ENCODE data around the gene MAML3. TPM values are rescaled to one million over a fixed set of nuclear protein-coding genes. Genes with fewer than 3 reads are reported as not detected.

The MAML3 gene
- total RNA-seq, 1 experiment from 2014 or later = 0.13 TPM

DNA sequence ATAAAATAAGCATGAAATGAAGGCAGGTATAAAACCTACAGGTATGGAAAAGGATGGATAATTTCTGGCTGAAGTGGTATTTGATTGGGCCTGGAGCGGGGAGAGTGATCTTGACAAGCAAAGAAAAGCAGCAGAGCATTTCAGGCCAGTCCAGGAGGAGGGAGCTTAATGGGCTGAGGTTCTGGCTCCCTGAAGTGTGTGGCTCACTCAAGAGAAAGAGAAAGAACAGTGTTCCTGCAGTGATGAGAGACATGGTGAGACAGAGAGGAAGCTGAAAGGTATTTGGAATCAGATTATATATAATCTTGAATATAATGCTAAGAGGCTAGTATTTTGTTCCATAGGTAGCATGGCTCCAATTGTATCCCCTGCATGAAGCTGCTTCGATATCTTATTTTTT lies 334.9 kb downstream of the MAML3 start:
- DNase-seq = no peak
- Histone ChIP-seq H3K27me3 (no peaks in the 10 kb centered on the region), H3K9me3 (no peaks in the 10 kb centered on the region), H3K4me3 (no peak overlapping the region), H3K36me3 (no peaks in the 10 kb centered on the region)

DNA sequence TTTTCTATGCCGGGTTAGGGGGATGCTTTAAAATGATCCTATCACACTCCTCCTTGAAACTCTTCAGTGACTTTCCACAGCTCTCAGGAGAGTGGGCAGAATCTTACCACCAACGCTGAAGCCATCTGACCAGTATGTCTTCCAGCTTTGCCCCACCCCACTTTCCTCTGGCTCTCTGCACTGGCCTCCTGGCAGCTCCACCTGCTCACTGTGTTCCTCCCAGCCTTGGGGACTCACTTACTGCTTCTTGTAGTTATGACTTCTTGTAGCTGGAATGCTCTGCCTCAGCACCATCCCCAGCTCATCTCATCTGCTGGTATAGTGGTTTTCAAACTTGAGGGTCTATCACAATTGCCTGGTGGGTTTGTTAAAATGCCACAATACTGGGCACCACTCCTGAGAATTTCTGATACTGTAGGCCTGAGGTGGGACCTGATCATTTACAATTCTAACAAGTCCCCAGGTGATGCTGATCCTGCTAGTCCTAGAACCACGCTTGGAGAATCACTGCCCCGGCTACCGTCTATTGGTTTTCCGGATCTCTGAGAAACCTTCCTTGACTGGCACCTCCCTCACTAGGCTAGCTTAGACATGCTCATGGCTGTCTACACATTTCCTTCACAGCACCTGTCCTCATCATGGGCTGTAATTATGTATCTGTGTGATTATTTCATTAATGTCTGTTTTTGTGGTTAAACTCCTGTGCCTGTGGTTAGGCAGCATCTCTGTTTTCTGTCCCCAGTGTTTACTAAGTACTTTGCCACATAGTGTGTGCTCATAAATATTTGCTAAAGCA lies 336.1 kb downstream of the MAML3 start:
- DNase-seq = no peak
- Histone ChIP-seq H3K36me3 (no peaks in the 10 kb centered on the region), H3K27me3 (no peaks in the 10 kb centered on the region), H3K9me3 (no peaks in the 10 kb centered on the region), H3K4me3 (no peak overlapping the region)

DNA sequence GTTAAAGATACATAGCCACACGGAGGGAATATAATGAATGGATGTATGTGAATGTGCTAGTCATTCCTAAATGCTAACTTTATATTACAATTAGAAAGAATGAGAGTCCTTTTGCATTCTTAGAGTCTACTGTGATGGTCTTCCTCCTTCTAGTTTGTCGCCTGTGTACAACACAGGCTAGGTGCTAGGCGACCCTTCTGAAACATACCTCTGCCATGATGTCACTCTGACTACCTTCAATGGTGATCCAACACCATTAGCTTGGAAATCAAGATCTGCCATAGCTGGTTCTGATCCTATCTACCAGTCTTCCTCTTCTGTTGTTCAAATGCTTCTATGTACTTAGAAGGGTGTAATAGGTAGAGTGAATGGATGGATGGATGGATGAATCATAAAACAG lies 337.1 kb downstream of the MAML3 start:
- no peaks in the 10 kb centered on the region for H3K27me3 ChIP-seq
- no peak overlapping the region for H3K4me3 ChIP-seq
- DNase-seq = no peak
- H3K9me3 ChIP-seq = no peaks in the 10 kb centered on the region
- no peaks in the 10 kb centered on the region for H3K36me3 ChIP-seq

DNA sequence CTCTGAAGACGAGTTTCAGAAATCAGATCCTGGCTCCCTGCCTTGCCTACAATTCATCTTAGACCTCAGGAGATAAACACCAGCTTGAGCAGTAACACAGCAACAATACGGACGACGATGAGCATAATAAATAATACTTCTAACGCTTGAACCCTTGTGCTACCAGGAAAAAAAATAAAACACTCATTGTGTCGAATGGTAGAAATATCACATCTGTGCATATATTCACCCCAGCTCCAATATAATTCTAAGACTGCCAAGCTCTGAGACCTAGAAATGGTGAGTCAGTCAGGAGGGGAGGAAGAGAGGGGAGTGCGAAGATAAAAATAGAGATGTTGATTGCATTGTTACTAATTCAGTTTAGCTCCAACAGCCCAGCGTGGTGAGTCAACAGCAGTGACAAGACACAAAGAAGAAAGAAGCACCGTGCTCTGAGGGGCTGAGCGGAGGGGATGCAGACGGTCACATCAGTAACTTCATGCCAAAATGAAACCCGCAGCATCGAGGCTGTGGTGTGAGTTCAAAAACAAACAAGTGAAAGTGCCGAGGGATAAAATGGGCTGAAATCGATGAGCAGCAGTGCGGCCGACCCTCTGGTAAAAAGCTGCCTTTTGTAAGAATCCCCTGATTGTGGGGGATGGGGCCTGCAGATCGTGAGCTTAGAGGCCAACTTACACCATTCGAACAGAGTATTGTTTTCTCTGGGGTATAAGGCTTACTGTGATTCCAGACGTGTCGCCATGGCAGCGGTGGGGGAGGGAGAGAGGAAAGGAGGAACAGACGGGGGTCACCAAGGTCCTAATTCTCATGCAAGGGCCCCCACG lies 338.0 kb downstream of the MAML3 start:
- H3K9me3 ChIP-seq = no peaks in the 10 kb centered on the region
- H3K4me3 ChIP-seq = peak overlapping the region; percentile 29
- H3K27me3 ChIP-seq = no peaks in the 10 kb centered on the region
- peak; percentile 52 for DNase-seq
- H3K36me3 ChIP-seq = no peaks in the 10 kb centered on the region

DNA sequence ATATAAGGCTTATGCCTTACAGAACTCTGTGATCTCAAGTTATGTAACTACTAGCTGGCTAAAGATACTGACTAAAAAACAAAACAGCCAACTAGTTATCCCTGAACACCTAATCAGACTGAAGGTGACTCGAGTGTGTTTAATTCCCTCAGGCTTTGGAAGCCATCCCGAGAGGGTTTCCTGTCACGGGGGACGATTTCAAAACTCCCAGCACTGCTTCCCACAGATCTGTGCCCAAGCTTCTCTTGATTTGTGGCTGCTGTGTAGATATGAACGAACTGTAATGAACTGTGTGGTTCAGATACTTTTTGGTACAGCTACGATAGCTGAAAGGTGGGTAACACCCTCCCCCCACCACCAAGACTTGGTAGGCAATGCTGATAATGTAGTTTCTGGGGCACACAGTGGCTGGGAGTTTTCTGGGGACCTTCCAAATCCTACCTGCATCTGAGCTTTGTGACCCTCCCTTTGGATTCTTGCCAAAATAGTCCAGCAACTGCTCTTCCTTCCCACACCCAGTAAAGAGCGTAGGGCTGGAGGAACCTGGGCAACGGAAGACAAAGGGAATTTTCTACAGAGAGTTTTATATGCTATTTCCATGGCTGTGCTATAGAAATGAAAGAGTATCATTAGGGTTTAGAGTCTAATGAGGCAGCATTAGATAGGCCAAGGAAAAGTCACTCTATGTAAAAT lies 339.5 kb downstream of the MAML3 start:
- H3K4me3 ChIP-seq = no peak overlapping the region
- no peak for DNase-seq
- no peaks in the 10 kb centered on the region for H3K36me3 ChIP-seq
- no peaks in the 10 kb centered on the region for H3K27me3 ChIP-seq
- no peaks in the 10 kb centered on the region for H3K9me3 ChIP-seq

DNA sequence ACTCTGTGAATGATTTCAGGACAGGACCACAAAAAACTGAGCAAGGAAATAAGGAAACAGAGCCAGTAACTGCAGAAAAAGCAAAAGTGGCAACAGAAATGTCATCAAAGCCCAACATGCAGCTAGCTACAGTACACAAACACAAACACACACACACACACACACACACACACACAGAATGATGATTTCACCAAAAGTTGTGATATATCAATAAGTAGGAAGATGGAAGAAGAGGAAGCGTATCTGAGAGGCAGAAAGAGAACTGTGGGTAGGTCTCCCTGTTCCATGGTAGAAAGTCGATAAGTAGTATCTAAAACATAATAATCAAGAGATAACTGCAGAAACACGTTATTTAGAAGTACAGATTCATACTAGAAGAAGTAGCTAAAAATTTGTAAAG lies 340.1 kb downstream of the MAML3 start:
- H3K27me3 ChIP-seq = no peaks in the 10 kb centered on the region
- no peak overlapping the region for H3K4me3 ChIP-seq
- H3K9me3 ChIP-seq = no peaks in the 10 kb centered on the region
- no peak for DNase-seq
- H3K36me3 ChIP-seq = no peaks in the 10 kb centered on the region

DNA sequence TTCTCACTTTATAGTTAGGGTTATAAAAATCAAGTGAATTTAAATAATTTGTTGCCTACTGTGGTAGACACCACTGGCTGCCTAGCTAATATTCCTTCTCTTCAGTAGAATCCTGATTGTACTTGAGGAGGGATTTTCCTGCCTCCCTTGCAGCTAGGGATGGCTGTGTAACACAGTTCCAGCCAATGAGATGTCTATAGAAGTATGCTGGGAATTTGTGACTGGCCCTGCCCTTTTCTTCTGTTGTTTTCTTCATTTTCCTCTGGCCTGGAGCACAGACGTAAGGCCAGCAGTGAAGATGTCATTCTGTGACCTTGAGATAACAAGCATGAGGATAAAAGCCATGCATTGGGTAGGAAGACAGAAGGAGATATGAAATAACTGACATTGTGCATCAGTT lies 343.3 kb downstream of the MAML3 start:
- Histone ChIP-seq H3K4me3 (no peak overlapping the region), H3K36me3 (no peaks in the 10 kb centered on the region), H3K9me3 (no peaks in the 10 kb centered on the region), H3K27me3 (no peaks in the 10 kb centered on the region)
- DNase-seq = no peak

DNA sequence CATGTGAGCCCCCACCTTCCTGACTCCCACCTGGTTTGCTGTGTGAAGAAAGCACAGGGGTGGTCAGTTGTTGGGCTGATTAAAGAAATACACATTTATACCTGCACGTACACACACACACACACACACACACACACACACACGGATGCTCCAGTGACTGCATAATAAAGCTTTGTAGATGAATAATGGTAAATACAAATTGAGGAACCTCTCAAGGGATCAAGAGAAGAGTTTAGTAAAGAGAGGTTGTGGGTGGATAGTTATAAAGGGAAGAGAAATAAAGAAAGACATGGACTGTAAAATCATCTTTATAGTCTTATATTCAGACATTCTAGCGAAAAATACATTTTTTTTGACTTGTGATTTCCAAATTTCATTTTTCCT lies 344.2 kb downstream of the MAML3 start:
- H3K4me3 ChIP-seq = no peak overlapping the region
- no peaks in the 10 kb centered on the region for H3K27me3 ChIP-seq
- H3K9me3 ChIP-seq = no peaks in the 10 kb centered on the region
- no peaks in the 10 kb centered on the region for H3K36me3 ChIP-seq
- DNase-seq = no peak

DNA sequence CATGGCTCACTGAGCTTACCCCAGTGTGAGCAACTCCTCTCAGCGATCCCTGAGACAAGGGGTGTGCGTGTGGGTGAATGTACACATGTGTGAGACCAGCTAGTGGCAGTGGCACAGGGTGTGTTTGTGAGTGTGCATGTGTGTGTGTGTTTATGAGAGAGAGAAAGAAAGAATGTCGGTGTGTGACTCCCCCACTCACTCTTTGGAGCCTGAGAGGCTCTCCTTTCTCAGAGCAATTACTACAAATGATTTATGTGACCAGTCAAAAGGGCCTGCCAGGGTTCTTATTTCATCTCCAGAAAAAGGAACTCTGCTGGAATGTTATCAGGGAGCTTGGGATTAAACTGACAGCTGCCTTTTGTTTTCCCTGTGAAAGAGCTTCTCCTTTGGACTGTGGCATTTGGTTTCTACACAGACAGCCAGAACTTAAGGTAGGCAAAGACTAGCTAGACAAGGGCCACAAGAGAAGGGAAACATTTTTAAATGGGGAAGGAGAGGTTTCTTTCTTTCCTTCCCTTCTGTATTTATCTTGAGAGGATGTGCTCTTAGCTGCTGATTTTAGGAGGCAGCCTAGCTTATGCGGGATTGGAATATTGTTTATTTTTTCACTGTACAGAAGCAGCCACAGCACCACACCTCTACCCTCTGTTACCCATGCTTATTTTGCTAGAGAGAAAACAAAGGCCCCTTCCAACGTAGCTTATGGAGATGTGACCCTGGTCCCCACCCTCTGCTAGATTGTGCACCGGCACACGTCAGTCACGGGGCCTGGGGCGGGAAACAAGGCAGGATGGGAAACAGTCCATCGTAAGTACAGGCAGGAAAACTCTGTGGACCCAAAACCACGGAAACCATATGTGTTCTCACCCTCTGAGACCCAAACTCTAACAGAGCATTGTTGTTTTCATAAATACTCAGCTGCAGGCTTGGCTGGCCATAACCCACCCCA lies 344.9 kb downstream of the MAML3 start:
- DNase-seq = no peak
- Histone ChIP-seq H3K27me3 (no peaks in the 10 kb centered on the region), H3K4me3 (no peak overlapping the region), H3K36me3 (no peaks in the 10 kb centered on the region), H3K9me3 (no peaks in the 10 kb centered on the region)

DNA sequence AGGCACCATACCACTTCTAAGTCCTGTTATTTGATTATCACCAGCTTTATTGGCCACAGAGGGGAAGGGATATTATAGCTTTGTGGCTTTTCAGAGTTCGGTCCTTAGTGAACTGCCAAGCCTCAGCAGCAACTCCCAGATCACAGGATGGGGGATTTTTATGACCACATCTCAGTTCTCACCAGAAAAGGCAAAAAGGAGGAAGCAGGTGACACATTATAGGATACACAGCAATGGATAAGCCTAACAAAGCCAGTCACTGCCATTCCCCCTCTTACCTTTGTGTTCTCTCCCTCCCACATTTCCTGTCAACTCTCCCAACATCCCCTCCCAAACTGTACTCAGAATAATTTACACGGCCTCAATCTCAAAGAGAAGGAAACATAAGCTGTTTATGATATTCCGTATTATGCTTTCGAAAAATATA lies 345.6 kb downstream of the MAML3 start:
- H3K9me3 ChIP-seq = no peaks in the 10 kb centered on the region
- DNase-seq = no peak
- H3K36me3 ChIP-seq = no peaks in the 10 kb centered on the region
- H3K4me3 ChIP-seq = no peak overlapping the region
- no peaks in the 10 kb centered on the region for H3K27me3 ChIP-seq

DNA sequence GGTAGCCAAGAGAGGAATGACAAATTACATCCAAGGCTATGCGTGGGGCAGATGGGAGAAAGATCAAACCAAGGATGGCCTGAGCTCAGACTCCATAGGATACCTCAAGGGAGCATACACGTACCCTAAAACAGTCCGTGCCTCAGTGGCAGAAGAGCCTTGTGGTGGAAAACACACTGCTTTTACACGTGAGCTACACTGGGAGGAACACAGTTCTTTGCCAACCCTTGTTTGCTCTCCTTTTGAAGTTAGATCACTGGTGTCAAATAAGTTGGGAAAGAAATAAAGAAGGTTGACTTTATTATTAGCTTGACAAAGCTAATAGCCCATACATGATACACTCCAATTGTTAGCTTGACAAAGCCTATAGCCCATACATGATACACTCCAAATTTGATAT lies 346.5 kb downstream of the MAML3 start:
- Histone ChIP-seq H3K36me3 (no peaks in the 10 kb centered on the region), H3K27me3 (no peaks in the 10 kb centered on the region), H3K4me3 (no peak overlapping the region), H3K9me3 (no peaks in the 10 kb centered on the region)
- DNase-seq = no peak

DNA sequence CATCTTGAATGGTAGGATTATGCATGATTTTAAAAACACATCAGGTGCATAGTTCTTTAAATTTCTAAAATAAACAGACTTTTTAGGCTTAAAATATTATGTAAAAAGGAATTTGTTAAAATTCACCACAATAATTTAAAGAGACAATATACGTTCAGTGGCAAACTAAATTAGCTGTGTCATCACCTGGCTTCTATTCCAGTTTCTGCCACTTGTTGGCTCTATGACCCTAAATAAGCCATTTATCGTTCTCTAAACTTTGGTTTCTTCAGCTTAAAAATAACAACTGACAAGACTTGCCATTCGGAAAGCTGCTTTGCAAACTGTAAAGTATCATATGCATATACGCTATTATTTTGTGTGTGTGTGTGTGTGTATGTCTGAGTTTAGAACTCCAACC lies 347.1 kb downstream of the MAML3 start:
- H3K36me3 ChIP-seq = no peaks in the 10 kb centered on the region
- no peak overlapping the region for H3K4me3 ChIP-seq
- no peaks in the 10 kb centered on the region for H3K27me3 ChIP-seq
- no peaks in the 10 kb centered on the region for H3K9me3 ChIP-seq
- no peak for DNase-seq

DNA sequence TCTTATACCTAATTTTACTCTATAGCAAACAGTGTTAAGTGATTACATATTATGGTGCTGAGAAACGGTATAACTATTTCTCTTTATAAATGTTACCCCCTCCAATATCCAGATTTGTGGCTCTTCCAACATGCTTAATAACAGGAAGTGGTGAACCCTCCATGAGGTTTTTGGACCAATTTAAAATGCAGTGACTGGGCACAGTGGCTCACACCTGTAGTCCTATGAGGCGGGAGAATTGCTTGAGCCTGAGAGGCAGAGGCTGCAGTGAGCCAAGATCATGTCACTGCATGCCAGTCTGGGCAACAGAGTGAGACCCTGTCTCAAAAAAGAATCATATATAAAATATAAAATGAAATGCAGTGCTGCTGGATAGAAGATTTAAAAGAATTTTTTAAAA lies 351.1 kb downstream of the MAML3 start:
- no peaks in the 10 kb centered on the region for H3K36me3 ChIP-seq
- H3K4me3 ChIP-seq = no peak overlapping the region
- no peaks in the 10 kb centered on the region for H3K27me3 ChIP-seq
- no peaks in the 10 kb centered on the region for H3K9me3 ChIP-seq
- no peak for DNase-seq

DNA sequence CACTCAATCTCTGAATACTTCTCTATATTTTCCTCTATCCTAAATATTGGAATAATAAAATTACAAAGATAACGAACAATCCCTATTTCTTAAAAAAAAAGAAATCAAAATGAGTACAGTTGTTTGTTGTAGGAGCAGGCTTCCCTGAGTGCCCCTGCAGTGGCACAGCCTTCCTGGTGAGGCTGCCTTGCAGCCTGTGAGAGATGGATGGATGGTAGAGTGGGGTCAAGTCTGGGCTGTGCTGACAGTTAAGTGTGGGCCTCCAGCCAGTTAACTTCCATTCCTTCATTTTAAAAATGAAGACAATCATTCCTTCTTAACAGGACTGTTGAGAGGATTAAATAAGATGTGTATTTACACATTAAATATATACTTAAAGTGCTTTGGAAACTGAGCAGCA lies 351.5 kb downstream of the MAML3 start:
- H3K9me3 ChIP-seq = no peaks in the 10 kb centered on the region
- no peak for DNase-seq
- no peak overlapping the region for H3K4me3 ChIP-seq
- no peaks in the 10 kb centered on the region for H3K27me3 ChIP-seq
- H3K36me3 ChIP-seq = no peaks in the 10 kb centered on the region

DNA sequence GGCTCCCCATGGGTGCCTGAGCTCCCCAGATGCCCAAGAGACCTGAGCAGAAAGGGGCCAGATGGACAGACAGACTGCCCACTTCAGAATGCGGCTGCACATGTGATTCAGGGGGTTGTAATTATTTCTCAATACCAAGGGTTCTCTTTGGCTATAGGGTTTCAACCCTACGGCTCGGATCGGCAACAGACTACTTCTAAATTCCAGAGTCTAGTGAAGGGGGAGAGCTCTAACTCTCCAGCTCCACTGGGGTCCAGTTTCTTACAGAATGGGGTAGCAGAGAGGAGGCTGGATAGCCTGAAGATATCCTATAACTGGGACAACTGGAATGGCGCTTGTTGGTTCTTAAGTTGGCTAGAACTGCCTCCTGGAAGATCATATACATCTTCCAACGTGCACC lies 352.1 kb downstream of the MAML3 start:
- no peak for DNase-seq
- H3K9me3 ChIP-seq = no peaks in the 10 kb centered on the region
- H3K27me3 ChIP-seq = no peaks in the 10 kb centered on the region
- H3K36me3 ChIP-seq = no peaks in the 10 kb centered on the region
- no peak overlapping the region for H3K4me3 ChIP-seq

DNA sequence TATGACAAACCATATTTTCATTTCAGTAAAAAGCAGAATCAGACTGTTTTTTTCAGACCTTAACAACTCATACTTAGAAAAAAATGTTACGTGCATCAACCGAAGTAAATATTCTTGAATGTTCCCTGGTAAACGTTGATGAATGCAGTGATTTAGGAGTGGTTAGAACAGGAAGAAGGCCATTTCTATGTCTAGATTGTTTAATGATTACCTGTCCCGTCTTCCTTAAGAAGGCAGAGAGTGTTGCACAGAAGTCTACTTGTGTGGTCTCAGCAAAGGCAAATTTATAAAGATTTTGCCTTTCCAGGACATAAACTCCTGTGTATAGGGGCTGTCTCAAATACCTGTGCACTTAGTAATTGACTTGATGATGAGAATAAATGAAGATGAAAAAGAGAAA lies 353.9 kb downstream of the MAML3 start:
- Histone ChIP-seq H3K36me3 (no peaks in the 10 kb centered on the region), H3K27me3 (no peaks in the 10 kb centered on the region), H3K4me3 (no peak overlapping the region), H3K9me3 (no peaks in the 10 kb centered on the region)
- DNase-seq = no peak
